ENCODE measurements around the gene RBM47. TPM values are rescaled to one million over a fixed set of nuclear protein-coding genes. Genes with fewer than 3 reads are reported as not detected.
A peak's percentile ranks its signal among the peaks of the same experiment; 100 is the strongest.

The RBM47 gene
- total and polyA plus RNA-seq, 12 donors: 0.41 to 14.0 (median 2.1) TPM

DNA sequence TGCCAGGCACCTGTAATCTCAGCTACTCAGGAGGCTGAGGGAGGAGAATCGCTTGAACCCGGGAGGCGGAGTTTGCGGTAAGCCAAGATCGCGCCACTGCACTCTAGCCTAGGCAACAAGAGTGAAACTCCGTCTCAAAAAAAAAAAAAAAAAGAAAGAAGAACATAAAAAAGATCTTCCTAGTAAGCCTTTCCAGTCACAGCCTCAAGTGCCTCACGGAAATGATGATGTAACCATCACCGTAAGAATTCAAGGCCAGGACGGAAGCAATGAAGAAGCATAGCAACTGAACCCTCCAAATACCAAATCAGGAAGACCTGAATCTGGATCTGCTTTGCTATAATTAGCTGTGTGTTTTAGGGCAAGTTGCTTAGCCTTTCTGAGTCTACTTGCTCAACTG, 28.8 kb downstream of the RBM47 start:
- Histone ChIP-seq H3K4me1 (peaks cover 0 to 23% (median 0%) of the 10 kb centered on the region in 9 donors), H3K27me3 (peaks cover 0 to 15% (median 0%) of the 10 kb centered on the region in 7 donors), H3K27ac (peak overlapping the region in 2 of 10 donors; percentile 16 to 87), H3K9me3 (no peaks in the 10 kb centered on the region), H3K4me3 (no peak overlapping the region), H3K36me3 (no peaks in the 10 kb centered on the region)
- WGBS, 2 donors: 94 to 95% methylated on average over 10 of the region's 10 CpGs
- TF ChIP-seq, protein P1, sequence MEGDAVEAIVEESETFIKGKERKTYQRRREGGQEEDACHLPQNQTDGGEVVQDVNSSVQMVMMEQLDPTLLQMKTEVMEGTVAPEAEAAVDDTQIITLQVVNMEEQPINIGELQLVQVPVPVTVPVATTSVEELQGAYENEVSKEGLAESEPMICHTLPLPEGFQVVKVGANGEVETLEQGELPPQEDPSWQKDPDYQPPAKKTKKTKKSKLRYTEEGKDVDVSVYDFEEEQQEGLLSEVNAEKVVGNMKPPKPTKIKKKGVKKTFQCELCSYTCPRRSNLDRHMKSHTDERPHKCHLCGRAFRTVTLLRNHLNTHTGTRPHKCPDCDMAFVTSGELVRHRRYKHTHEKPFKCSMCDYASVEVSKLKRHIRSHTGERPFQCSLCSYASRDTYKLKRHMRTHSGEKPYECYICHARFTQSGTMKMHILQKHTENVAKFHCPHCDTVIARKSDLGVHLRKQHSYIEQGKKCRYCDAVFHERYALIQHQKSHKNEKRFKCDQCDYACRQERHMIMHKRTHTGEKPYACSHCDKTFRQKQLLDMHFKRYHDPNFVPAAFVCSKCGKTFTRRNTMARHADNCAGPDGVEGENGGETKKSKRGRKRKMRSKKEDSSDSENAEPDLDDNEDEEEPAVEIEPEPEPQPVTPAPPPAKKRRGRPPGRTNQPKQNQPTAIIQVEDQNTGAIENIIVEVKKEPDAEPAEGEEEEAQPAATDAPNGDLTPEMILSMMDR (IDR thresholded peaks at IDR 0.05): no peak
- DNase-seq (peak in 1 of 2 donors; percentile 5), ATAC-seq (peak in 6 of 8 donors; percentile 31 to 76 (median 59))
- intact Hi-C loops (cut with DNase I): no loop called here

DNA sequence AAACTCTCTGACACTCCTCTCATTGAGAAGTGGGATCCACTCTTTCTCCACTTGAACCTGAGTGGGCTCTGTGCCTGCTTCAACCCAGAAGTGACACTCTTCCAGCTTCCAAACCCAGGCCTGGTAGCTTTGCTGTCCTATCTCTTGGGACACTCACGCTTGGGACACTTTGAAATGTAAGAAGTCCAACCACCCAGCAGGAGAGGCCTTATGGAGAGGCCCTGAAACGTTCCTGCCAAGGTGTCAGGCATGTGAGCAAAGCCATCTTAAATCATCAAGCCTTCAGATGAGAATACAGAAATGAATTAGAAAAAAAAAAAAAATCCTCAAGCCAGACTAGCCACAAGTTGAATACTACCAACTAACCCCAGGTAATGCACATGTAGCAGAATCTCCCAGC, 30.2 kb downstream of the RBM47 start:
- peaks cover 0 to 6% (median 0%) of the 10 kb centered on the region in 9 donors for H3K36me3 ChIP-seq
- no peak overlapping the region for H3K4me3 ChIP-seq
- peaks cover 0 to 23% (median 0%) of the 10 kb centered on the region in 9 donors for H3K4me1 ChIP-seq
- ATAC-seq (no peak), DNase-seq (no peak)
- H3K27me3 ChIP-seq: peaks cover 0 to 25% (median 0%) of the 10 kb centered on the region in 7 donors
- no peaks in the 10 kb centered on the region for H3K9me3 ChIP-seq
- H3K27ac ChIP-seq: no peak overlapping the region
- TF ChIP-seq, protein P1 (IDR thresholded peaks at IDR 0.05): no peak
- intact Hi-C loops (cut with DNase I): no loop called here
- WGBS, 2 donors: 69 to 75% methylated on average over 2 of the region's 2 CpGs

DNA sequence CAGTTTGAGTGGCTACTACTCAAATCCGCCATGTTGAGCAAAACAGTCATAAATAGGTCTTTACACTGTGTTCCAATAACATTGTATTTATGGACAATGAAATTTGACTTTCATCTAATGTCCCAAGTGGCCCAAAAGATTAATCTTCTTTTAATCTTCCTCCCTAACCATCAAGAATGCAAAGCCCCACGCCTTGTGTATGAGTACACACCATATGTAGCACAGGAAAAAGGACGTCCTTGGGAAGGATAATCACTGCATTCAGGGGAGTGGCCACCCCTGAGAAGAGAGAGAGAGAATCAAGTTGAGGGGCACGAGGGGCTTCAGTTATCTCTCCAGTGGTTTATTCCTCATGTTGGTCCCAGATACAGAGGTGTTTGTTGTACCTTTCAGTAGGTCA, 33.1 kb downstream of the RBM47 start:
- Histone ChIP-seq H3K36me3 (peaks cover 0 to 11% (median 0%) of the 10 kb centered on the region in 9 donors), H3K9me3 (no peaks in the 10 kb centered on the region), H3K4me3 (no peak overlapping the region), H3K27ac (no peak overlapping the region), H3K27me3 (peaks cover 0 to 25% (median 0%) of the 10 kb centered on the region in 7 donors), H3K4me1 (peaks cover 0 to 5% (median 0%) of the 10 kb centered on the region in 9 donors)
- no peak for DNase-seq
- WGBS, 2 donors: 59 to 62% methylated on average over 4 of the region's 4 CpGs
- ATAC-seq: no peak
- TF ChIP-seq, protein P1 (IDR thresholded peaks at IDR 0.05): no peak
- intact Hi-C loops (cut with DNase I): no loop called here

DNA sequence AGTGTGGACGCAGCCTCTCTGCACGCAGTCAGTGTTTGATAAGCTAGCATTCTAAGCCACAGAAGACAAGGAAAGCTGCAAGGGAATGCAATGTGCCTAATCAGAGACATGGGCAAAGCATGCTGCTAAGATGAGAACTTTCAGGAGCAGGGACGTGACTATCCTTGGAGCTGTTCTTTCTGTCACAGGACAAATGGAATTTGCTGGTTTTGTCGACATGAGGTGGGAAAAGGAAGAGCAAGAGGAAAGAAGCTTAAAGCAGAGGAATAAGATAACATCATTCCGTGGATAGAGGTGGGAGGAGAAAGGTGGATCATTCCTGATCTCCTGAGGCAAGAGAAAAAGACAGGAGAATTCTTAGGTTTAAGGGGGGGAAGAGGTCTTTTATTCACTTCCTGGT, 33.7 kb downstream of the RBM47 start:
- H3K4me3 ChIP-seq: no peak overlapping the region
- peaks cover 0 to 11% (median 0%) of the 10 kb centered on the region in 9 donors for H3K36me3 ChIP-seq
- H3K9me3 ChIP-seq: no peaks in the 10 kb centered on the region
- DNase-seq (no peak), ATAC-seq (no peak)
- WGBS, 2 donors: 33 to 44% methylated on average over 5 of the region's 5 CpGs
- TF ChIP-seq, protein P1 (IDR thresholded peaks at IDR 0.05): no peak
- intact Hi-C loops (cut with DNase I): no loop called here
- H3K4me1 ChIP-seq: no peaks in the 10 kb centered on the region
- H3K27me3 ChIP-seq: peaks cover 0 to 25% (median 0%) of the 10 kb centered on the region in 7 donors
- no peak overlapping the region for H3K27ac ChIP-seq
